GM19240 (cell line): Measurements from ENCODE around the gene ZNF512B.

ENCODE experiments used
- DNase-seq: peaks from one replicate; pipeline ENCODE4 v3.0.0; 2011; ENCODE audit warnings: low spot score; ENCODE audit not compliant: insufficient read length

The ZNF512B gene

DNA sequence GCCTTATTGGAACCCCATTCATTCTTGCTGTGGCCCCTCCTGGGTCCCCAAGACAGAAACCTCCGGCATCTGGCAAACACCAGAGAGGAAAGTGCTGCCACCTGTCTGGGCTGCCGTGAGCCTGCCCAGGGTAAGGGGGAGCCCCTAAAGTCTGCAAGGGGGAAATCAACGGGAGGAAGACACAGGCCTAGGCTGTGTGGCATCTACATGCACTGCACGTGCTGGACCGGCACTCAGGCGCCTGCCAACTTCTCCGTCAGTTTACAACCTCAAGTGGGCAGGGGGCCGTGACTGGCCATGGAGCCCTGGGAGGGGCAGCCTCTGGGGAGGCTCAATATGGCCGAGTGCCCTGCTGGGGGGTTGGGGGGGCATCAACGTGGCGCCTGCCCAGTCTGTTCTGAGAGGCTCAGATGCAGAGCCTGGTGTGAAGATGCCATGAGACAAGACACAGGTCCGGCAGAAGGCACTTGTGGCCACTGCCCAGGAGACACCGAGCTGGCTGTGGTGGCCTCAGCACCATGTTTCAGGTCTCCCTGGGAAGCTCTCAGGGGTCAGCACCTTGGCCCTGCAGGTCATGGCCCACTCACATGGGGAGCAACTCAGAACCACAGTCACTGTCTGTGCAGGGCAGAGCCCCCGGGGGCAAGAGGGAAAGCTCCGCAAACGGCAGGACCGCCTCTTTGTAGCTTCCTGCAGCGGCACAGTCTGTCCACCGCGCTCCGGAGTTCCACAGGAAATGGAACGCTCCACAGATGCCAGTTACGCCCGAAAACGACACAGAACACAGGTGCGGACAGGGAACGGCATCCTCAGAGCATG lies 21.9 kb downstream of the ZNF512B start:
- DNase-seq = no peak

DNA sequence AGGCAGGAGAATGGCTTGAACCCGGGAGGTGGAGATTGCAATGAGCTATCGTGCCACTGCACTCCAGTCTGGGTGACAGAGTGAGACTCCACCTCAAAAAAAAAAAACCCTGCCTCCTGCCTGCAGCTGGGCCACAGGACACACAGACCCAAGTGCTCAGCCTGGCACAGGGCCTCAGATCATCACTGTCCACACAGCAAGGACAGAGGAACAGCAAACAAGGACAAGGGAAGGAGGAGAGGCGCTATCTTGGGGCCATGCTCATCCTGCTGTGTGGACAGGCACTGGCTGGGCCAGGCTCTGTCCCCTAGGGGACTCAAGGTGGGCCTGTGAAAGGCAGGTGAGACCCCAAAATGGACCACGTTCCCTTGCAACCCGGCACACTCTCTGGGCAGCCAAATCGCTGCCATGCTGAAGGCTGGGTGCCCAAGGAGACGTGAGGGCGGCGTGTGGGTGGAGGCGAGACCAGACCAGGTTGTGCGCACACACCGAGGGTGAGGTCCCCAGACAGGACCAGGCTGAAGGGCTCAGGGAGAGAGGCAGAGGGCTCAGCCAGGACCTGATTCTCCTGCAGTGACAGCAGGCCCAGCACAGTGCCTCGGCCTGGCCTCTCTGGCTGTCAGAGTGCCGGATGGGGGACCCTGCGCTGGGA lies 22.6 kb downstream of the ZNF512B start:
- DNase-seq = no peak

DNA sequence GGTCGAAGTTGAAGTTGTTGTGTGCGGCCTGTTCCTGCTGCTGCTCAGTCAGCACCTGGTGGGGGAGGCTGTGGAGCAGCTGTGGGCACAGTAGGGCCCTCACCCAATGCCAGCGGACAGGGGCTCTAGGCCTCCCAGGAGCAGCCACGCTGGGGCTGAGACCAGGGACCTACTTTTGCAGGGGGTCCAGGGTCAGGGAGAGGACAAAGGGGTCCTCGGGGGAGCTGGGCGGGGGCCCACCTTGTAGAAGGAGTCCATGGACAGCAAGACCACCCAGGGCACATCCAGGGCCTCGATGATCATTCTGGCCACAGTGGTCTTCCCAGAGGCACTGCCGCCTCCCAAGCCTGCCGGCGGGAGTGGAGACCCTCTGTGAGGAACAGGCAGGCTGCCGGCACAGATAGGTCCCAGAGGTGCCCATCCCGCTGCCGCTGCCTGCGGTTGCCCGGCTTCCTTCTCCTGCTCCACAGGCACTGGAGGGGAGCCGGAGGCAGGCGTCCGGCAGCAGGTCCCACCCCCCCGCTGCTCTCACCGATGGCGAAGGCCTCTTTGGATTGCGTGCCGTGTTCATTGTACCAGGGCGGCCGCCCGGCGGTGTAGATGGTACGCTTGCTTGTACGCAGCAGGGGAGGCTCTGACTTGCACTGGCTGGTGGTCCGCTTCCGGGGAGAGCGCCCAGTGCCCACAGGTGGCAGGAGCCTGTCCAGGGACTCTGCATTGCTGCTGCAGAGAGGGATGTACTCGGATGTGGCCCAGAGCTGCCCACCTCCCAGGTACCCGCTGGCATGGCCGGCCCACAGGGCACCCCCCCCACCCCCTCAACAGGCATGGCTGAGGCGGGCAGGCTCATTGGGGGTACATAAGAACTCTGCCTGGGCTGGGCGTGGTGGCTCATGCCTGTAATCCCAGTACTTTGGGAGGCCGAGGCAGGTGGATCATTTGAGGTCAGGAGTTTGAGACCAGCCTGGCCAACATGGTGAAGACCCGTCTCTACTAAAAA lies 23.5 kb downstream of the ZNF512B start:
- no peak for DNase-seq

DNA sequence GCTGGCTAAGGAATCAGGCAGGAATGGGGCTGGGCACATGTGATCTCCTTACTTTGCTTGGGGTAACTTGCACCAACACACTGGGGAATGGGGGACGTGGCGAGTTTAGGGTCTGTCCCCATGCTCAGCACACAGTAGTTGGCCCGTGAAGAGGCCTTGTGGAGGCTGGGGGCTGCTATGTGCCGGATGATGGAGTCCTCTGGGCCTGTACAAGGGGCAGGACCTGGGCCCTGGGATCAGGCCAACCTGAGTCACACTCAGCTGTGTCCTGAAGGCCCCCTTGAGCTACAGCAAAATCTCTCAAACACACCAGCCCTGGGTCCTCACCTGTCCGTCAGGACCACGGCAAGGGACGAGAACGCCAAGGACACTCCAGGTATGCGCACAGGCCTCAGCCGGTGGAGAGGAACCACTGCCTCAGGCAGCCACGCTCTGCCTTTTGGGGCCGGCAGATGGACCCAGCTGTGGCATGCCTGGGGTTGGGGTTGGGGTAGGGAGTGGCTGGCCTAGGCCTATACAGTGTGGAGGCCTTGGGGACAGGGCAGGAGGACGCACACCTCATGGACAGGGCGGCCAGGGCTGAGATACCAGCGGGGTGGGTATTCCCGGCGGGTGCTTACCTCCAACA lies 24.6 kb downstream of the ZNF512B start:
- DNase-seq = no peak

DNA sequence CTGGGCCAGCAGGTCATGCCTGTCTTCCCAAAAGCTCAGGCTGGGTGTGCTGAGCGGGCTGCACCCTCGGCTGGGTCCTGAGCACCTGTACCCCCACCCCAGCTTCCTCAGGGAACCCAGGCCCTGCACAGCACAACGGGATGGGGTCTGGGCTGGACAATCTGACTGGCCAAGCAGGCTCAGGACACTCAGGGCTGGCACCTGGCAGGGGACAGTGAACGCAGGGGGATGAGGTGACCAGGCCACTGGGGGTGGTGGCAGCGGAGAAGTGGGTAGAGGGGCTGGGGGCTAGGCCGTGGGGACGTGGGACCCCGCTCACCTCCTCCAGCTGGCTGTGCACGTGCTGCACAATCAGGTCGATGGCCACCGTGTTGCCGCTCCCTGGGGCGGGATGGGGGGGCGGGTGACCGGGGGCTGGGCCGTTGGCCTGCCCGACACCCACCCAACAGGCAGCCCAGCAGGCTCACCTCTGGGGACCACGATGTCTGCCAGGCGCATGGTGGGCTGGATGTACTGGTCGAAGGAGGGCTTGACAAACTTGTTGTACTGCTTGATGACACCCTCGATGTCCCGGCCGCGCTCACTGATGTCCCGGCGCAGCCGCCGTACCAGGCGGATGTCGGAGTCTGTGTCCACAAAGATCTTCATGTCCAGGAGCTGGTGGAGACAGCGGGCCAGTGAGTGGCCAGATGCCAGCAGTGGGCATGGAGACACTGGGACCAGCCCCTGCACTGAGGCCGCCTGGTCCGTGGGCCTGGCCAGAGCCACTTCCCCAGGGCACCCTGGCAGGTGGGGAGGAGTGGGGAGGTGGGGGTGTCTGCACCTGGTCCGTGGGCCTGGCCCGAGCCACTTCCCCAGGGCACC lies 25.4 kb downstream of the ZNF512B start:
- DNase-seq = no peak

DNA sequence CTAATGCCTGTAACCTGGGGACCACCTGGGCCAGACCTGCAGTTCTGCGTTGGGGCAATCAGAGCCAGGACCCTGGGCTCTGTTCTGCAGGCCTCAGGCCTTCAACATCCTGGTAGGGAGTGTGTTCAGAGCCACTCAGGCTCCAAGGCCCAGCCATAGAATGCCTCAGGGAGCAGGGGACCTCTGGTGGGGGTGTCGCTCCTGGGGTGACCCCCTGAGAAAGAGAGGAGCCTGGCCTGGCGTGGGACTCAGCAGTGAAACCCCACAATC lies 26.0 kb downstream of the ZNF512B start:
- DNase-seq = no peak

DNA sequence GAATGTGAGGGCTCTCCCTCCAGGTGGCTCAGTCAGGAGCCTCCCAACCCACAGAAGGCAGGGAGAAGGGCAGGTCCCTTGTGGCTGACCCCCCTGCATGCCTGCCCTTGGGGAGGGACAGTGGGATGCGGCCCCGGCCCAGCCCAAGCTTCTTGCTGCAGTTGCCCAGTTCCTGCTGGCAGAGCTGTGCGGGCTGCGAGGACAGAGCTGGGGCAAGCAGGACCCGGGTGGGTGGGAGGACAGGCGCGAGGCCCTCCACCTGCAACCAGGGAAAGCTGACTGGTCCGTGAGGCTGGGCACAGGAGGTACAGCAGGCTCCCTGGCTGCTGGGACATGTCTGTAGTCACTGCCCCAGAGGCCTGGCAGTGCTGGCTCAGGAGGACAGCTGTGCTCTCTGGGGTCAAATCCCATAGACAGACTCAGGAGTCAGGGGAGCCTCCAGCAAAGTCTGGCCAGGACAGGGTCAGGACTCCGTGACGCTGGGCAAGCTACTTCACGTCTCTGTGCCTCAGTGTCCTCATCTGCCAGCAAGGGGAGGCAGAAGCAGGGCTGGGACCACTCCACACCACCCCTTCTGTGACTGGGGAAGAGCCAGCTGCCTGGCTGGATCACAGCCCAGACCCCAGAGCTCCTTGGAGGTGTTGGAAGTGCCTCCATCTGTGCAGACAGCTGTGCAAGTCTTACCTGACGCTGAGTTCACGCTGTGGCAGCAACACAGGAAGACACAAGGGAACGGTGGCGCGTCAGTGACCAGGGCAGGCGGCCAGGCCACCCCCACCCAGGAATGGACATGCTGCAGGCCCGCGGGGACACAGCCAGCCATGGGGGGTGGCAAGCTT lies 26.5 kb downstream of the ZNF512B start:
- DNase-seq = no peak

DNA sequence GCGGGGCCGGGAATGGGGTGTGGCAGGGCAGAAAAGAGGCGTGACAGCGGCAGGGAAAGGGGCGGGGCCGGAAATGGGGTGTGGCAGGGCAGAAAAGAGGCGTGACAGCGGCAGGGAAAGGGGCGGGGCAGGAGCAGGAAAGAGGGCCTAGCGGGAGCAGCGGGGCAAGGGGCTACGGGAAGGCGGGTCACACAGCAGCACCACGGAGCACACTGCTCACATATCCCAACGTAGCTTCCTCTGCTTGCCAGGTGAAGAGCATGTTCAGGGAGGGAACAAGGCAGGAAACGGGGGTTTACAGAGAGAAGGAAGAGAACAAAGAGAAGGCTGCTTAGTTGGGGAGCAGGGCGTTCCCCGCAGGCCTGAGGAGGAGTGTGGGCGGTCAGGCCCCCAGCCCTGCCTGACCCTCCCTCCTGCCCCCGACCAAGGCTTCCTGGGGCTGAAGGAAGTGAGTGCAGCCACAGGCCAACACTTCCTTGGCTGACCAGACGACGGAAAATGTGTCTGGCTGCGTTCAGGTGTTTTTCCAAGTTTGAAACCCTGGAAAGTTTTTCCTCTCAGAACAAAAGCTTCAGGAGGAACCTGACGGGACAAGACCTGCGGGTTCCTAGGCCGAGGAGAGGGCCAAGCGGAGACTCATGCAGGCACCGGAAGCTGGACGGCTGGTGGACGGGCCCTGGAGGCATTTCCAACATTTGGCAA lies 27.3 kb downstream of the ZNF512B start:
- no peak for DNase-seq

DNA sequence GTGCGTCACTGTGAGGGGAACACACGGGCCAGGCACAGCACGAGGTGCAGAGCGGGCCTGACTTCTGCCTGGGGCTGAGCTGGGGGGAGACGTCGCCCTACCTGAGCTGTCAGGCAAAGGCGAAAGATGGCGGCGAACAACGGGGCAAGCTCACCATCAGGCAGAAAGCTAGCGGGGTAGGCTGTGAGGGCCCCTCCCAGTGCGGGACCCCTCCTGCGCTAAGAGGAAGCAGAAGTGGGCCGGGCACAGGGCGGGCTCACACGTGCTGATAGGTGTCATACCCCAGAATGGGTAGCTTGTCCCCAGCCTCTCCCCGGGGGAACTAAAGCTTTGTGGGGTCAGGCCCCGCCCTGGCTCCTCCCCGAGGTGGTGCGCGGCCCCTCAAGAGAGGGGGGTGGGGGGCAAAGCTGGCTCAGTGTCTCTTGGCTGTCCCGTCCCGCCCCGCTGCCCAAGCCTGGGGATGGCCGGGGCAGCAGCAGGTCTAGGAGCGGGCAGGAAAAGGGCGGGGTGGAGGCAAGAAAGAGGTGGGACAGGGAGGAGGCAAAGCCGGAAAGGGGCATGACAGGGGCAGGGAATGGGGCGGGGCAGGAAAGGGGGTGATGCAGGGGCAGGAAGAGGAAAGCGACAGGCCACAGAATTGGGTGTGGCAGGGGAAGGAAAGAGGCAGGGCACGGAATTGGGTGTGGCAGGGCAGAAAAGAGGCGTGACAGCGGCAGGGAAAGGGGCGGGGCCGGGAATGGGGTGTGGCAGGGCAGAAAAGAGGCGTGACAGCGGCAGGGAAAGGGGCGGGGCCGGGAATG lies 28.2 kb downstream of the ZNF512B start:
- peak; percentile 61 for DNase-seq

DNA sequence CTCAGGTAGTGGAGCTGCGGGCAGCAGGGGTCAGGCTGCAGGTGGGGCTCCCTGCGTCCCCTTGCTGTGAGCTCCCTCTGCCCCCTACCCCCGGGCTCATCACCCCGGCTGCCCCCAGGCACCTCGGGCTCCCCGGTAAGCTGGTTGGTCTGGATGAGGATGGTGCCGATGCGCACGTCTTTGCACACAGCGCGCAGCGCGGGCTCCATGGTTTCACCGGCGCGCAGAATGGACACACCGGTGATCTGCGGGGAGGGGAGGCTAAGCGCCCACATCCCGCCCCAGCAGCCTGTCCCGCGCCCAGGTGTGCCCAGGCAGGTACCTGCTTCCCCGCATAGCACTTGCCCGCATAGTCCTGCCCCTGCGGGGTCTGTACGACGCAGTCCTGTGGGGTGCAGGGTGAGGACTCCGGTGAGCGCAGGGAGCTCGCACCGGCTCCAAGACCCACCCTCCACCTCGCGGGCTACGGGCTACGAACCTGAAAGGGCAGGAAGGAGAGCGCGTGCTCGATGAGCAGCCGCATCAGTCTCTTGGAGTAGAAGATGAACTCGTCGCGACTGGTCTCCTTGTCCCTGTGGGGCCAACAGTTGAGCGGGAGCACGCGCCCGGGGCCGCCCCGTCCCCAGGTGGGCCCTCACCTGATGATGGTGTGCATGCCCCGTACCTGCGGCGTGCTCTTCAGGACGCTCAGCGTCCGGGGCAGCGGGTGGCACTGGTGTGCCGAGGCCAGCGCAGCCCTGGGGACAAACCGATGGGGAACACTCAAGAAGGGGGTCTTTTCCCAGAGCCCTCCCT lies 29.1 kb downstream of the ZNF512B start:
- no peak for DNase-seq

DNA sequence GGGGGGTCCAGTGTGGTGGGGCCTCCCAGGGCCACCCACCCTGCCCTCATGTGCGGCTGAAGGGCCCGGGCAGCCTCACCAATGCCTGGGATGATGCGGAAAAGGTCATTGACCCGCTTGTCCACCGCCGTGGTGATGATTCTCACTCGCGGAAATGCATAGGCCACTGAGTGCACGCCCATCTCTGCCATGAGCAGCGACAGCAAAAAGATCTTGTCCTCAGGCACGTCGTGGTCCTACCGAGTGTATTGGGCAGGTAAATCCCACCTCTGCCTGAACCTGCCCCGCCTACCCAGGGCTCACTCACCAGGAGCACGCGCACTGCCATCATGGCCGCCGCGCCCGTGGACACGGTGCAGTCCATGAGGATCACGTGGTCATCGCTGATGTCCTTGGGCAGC lies 29.7 kb downstream of the ZNF512B start:
- no peak for DNase-seq

DNA sequence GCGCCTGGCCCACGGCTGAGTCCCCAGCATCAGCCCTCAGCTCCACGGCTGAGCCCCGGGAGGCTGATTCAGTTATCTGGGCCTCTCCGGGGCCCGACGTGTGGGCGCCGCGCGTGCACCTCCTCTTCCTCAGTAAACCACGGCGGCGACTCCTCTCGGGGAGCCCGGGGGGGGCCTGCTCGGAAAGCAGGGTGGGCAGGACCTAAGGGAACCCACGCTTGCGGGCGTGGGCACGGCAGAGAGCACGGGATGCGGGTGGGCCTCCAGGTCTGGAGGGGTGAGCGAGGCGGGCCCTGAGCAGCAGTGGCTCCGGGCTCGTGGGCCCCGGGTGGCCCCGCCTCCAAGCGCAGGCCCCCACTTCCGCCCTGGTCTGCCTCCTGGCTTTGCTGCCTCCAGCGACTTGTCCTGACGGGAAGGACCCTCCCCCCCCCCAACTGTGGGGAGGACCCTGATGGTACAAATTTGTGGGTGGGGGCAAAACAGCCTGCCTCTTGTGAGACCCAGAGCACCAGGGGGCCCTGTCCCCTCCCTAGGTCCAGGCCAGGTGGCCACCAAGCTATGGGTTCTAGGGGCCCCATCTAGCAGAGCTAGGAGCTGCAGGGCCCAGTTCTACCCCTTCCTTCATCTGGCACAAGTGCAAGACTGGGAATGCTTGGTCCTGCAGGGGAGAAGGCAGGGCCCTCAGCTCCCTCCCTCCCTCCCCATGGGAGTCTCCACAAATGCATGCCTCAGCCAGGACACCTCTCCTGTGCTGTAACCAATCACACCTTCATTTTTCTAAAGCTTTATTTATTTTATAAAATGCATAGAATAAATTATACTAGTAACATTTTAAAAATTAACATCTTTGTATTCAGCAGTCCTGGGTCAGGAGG lies 30.4 kb downstream of the ZNF512B start:
- no peak for DNase-seq

DNA sequence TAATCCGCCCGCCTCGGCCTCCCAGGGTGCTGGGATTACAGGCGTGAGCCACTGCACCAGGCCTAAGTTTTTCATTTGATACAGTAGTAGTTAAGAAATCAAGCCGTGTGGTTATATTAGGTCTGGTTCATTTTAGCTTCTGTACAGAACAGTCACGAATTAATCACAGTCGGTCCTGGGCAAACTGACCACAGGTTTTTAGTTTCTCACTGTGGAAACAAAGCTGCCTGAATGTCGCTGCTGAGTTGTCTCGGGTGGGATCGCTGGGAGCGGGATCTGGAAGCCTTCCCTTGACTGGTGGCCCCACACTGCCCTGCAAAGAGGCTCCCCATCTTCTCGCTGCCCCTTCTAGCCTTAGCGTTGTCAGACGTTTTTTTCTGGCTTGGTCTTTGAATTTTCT lies 32.1 kb downstream of the ZNF512B start:
- no peak for DNase-seq

DNA sequence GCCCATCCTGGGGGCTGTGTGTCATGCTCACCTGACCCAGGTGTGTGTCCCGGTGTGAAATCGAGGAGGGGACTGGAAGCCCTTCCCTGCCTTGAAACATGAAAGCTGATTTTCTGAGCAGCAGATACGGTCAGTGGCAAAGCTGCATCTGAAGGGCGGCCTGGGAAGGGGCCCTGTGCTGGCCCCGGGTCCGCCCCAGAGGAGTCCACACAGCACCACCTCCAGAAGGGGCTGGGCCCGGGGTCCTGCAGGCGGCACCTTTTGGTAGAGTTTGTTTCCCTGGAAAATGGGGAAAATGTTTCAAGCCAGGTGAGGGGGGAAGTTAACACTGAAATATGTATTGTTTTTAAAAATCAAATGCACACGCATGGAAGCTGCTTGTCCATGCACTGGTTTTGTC lies 34.3 kb downstream of the ZNF512B start:
- no peak for DNase-seq

DNA sequence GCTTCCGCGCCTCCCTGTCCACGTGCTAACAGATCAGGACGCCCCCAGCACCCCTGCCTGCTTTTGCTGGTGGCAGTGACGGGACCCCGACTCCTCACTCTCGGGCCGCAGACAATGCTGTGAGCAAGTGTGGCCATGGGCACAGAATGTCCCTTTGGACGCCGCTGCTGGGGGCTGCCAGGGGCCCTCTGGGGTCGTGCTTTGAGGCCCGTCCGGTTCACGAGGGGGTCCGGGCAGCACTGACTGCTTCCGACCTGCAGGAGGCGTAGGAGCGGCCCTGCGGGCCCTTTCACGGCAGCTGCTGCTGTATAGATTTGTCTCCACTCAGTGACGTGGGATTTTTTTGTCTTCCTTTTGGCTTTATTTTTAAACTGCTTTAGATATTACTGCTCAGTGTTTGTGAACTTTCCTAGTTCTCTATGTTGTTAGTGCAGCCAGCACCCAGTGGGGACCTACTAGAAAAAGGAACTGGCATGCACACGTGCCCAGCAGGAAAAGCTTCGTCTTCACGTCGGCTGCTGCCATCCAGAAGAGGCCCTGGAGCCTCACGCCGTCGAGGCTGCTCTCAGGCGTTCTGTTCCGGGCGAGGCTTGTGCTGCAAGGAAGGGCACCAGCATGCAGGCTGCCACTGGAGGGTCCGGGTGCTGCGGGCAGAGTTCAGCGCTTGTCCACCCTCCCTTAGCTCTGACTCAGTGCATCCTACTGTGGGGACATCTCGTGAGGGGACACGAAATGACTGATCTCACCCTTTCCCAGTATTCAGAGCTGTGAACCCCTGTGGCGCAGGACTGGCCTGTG lies 35.3 kb downstream of the ZNF512B start:
- no peak for DNase-seq

DNA sequence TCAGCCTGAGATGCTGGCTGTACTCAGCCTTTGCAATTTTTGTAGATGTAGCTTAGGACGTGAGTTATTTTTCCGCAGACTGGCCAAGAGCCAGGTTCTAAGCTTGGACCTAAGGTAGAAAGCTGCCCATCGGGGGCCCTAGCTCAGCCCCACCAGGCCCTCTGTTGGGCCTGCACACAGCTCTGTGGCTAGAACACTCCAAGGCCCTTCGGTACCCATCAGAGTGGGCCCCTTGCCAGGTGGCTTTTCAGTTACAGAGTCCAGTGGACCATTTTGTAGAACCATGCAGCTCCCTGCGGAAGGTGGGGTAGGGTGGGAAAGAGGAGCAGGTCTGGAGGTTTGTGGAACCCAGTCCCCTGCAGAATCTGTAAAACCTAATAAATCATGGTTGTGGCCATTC lies 36.1 kb downstream of the ZNF512B start:
- DNase-seq = no peak
